ENCODE measurements around the gene EMC1. TPM values are rescaled to one million over a fixed set of nuclear protein-coding genes. Genes with fewer than 3 reads are reported as not detected.
"Not testable (repeated sequence)": the region's sequence is repeated elsewhere in the genome, so short reads cannot be mapped to it uniquely, and the experiment has no call there.

Gene EMC1
- total RNA-seq = 10 to 100 TPM; 40.2 to 43.2 TPM

DNA sequence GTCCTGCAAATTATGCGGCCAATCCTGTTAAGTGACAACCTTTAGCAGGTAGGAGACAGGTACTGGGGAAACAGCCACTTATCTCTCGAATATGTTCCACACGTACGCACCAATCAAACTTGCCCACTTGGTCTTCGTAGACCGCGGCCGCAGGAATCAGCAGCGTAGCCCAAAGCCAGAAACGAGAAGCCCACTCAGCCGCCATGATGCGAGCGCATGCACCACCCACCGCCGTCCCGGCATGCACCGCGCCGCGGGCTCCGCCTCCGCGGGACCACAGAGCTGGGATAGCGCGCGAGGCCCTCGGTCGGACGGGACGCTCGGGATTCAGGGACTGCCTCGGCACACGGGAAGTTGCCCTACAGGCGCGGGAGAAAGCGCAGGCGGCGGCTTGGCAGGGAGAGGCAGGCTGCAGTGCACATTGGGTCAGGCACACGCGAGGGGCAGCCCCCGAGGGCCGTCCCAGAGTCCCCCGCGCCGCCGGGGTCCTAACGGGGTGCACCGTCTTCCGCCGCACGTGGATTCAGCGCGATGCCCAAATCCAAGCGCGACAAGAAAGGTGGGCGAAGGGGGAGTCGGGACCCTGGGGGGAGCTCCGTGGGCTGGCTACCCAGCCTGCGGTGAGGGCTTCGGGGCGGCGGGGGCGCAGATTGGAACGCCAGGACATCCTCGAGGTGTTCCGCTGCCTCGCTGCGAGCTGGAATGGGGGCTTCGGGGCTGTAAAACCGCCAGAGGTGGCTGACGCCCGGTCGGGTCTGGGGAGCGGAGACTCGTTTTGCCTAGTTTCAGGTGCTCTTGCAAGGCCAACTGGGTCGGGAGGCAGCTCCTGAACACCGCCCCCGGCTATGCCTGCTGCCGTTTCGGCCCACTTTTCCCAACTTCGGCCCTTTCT is at the start of gene EMC1, which contains the start of gene MRTO4:
TSS of gene EMC1 (minus strand) at position 220 of the 892 bp plus-strand sequence. CDS start at position 205, 15 bp downstream.
TSS of gene MRTO4 (plus strand) at position 501 of the 892 bp plus-strand sequence. CDS start at position 532, 31 bp downstream.
- H3K27me3 Mint-ChIP-seq (ENCODE audit: low read depth) = no peaks in the 10 kb centered on the region

DNA sequence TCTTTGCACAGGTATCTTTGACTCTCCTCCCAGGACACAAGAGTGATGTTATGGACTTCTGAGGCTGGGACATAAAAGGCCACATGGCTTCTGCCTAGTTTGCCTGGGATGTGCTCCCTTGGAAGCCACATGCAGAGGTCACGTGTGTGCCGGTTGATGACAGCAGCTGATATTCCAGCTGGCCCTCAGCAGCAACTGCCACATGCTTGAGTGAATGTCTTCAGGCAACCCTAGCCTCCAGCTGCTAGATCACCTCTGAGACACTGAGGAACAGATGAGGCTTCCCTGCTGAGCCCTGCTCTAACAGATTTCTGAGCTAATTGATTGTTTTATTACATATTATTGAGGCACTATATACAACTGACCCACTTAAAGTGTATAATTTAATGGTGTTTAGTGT is 48.9 kb upstream of the EMC1 start:
- CTCF ChIA-PET = interaction anchor here (0.5 to 0.6 kb wide), 2 partner anchors 13 to 56 kb away, joined by 3 read pairs; no protein-coding TSS in a partner anchor

More for the DNA sequence above, at the start of gene EMC1, which contains the start of gene MRTO4:
- intact Hi-C loops (cut with micrococcal nuclease) = loop anchor here (1.0 to 5.0 kb wide), 5 partner anchors 41 to 401 kb away; partner anchors contain the start of genes CAPZB and UBR4
- Mint-ChIP-seq H3K36me3 (ENCODE audit: low read depth) (peaks cover 5% of the 10 kb centered on the region), H3K4me3 (peak within 1 kb of the TSS; percentile 85), H3K9me3 (no peaks in the 10 kb centered on the region), H3K4me1 (ENCODE audit: low read depth) (peaks cover 47% of the 10 kb centered on the region), H3K27ac (peak within 1 kb of the TSS; percentile 90)
- DNase-seq = peak; percentile 90
- CTCF ChIA-PET = interaction anchor here (0.7 to 1.6 kb wide), 7 partner anchors 11 to 453 kb away, joined by 3 to 6 read pairs (median 3); no protein-coding TSS in a partner anchor

DNA sequence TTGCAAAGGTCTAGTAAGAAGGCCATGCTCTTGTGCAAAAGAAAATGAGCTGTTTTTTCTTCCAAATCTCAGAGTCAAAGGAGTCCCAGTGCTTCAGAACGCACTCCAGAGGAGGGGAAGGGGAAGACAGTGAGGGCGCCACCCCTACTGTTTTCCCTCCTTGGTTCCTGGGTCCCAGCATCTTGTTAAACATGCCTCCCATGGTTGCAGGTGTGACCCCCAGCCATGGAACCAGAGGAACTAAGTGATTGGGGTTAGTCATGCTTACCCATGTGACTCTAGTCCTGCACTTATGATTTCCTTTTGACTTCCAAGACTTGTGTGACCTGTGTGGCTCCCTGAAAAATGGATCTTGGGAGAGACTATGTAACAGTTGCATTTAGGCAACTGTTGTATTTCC is 43.3 kb upstream of the EMC1 start:
- peaks cover 23% of the 10 kb centered on the region for H3K9me3 Mint-ChIP-seq
- H3K27ac Mint-ChIP-seq = no peak overlapping the region
- H3K4me3 Mint-ChIP-seq = no peak overlapping the region
- CTCF ChIA-PET = no interaction called here
- peaks cover 18% of the 10 kb centered on the region for H3K36me3 Mint-ChIP-seq (ENCODE audit: low read depth)
- intact Hi-C loops (cut with micrococcal nuclease) = no loop called here
- peaks cover 3% of the 10 kb centered on the region for H3K27me3 Mint-ChIP-seq (ENCODE audit: low read depth)
- no peaks in the 10 kb centered on the region for H3K4me1 Mint-ChIP-seq (ENCODE audit: low read depth)
- DNase-seq = no peak

More for the DNA sequence above, 48.9 kb upstream of the EMC1 start:
- intact Hi-C loops (cut with micrococcal nuclease) = no loop called here
- H3K27ac Mint-ChIP-seq = no peak overlapping the region
- peaks cover 12% of the 10 kb centered on the region for H3K9me3 Mint-ChIP-seq
- no peaks in the 10 kb centered on the region for H3K4me1 Mint-ChIP-seq (ENCODE audit: low read depth)
- no peak for DNase-seq
- no peak overlapping the region for H3K4me3 Mint-ChIP-seq
- H3K36me3 Mint-ChIP-seq (ENCODE audit: low read depth) = peaks cover 19% of the 10 kb centered on the region
- H3K27me3 Mint-ChIP-seq (ENCODE audit: low read depth) = no peaks in the 10 kb centered on the region

DNA sequence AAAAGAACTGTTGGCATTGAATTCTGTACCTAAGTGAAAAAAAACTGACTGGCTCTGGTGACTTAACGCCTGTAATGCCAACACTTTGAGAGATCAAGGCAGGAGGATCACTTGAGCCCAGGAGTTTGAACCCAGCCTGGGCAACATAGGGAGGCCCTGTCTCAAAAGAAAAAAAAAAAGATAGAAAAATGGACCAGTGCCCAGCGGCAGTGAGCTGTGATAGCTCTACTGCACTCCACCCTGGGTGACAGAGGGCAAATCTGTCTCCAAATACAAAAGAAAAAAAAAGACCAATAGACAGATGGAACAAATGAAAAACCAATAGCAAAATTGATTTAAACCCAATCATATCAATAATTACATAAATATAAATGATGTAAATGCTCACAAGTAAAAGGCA is 37.9 kb upstream of the EMC1 start:
- CTCF ChIA-PET = no interaction called here
- Mint-ChIP-seq H3K36me3 (ENCODE audit: low read depth) (peaks cover 7% of the 10 kb centered on the region), H3K9me3 (peaks cover 2% of the 10 kb centered on the region), H3K4me3 (peak overlapping the region; percentile 50), H3K4me1 (ENCODE audit: low read depth) (peaks cover 6% of the 10 kb centered on the region), H3K27ac (no peak overlapping the region), H3K27me3 (ENCODE audit: low read depth) (peaks cover 11% of the 10 kb centered on the region)
- no peak for DNase-seq
- intact Hi-C loops (cut with micrococcal nuclease) = no loop called here

DNA sequence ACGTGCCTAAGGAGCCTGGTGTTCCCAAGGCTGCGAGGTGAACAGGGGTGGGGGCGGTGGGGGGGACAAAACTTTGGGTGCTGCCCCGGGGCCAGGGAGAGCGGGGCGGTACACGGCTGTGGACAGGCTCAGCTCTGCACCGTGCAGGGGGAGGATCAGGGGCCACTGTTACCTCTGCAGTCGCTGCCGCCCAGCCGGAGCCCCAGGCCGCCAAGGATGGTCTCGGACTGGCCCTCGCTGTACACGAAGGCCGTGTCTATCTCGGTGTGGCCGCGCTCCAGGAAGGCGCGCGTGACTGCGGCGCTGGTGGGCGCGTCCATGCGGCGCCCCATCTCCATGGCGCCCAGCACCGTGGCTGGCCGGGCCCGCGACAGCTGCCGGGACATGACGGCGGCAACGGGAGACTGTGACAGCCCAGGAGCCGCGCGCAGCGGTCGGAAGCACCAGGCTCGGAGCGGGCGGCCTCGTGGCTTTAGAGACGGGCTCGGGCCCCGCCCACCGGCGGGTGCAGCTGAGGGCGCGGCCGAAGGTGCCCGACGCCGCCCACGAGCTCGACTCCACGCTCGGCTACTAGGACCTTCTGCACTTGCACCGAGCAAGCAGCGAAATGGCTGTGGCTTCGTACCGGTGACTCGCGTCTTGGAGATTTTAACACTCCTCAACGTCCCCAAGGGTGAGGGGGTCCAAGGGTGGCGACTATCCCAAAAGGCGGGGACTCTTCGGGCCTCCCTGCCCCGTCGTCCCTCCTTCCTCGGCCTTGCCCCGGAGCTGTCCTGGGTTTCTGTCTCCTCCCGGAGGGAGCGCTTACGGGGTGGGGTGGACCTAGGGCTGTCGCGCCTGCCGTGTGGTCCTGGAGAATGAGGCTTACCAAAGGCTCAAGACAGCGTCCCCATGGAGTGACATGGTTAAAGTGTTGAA is 37.3 kb upstream of the EMC1 start, which contains the start of gene AKR7A3:
TSS of gene AKR7A3 (minus strand) at position 447 of the 918 bp plus-strand sequence. CDS start at position 386, 61 bp downstream.
- CTCF ChIA-PET = interaction anchor here (0.6 kb wide), 1 partner anchor 11 kb away, joined by 3 read pairs; no protein-coding TSS in a partner anchor
- H3K27me3 Mint-ChIP-seq (ENCODE audit: low read depth) = peaks cover 11% of the 10 kb centered on the region
- H3K27ac Mint-ChIP-seq; intact Hi-C loops (cut with micrococcal nuclease); H3K4me1 Mint-ChIP-seq (ENCODE audit: low read depth); H3K9me3 Mint-ChIP-seq; H3K36me3 Mint-ChIP-seq (ENCODE audit: low read depth): not testable (repeated sequence)
- peak within 1 kb of the TSS; percentile 55 for H3K4me3 Mint-ChIP-seq
- peak; percentile 58 for DNase-seq

DNA sequence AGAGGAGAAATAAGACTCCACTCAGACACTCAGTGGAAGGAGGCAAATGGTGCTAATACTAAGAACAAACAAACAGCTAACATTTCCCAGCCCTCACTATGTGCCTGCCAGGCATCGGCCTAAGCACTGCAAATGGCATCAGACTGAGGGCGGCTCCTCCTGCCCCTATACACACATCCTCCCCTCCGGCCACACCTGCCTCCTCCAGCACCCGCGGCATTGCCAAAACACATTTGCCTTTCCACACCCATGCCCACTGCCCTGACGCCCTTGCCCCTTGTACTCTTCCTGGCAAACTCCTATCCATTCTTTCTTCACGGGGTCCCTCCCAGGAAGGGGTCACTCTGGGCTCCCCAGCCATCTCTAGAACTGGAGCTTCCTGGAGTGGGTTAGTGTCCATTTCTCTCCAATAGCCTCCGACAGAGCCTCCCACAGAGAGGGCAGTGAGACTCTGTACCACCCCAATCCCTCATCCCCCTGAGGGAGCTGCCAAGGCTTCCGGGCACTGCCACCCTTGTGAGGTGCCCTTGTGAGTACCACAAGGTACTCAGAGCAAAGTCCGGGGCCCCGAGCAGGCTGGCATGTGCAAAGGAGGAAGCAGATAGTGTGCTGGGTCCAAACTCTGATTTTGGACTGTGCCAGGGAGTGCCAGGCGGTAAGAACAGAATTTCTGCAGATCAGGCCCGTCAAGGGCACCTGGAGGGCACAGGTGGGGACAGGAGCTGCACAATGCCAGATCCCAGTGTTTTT is 36.3 kb upstream of the EMC1 start:
- Mint-ChIP-seq H3K36me3 (ENCODE audit: low read depth) (peaks cover 1% of the 10 kb centered on the region), H3K9me3 (no peaks in the 10 kb centered on the region), H3K27me3 (ENCODE audit: low read depth) (peaks cover 11% of the 10 kb centered on the region), H3K4me3 (peak overlapping the region; percentile 55), H3K27ac (no peak overlapping the region), H3K4me1 (ENCODE audit: low read depth) (peaks cover 6% of the 10 kb centered on the region)
- intact Hi-C loops (cut with micrococcal nuclease) = no loop called here
- no peak for DNase-seq
- CTCF ChIA-PET = interaction anchor here (0.7 kb wide), 1 partner anchor 12 kb away, joined by 3 read pairs; no protein-coding TSS in a partner anchor

DNA sequence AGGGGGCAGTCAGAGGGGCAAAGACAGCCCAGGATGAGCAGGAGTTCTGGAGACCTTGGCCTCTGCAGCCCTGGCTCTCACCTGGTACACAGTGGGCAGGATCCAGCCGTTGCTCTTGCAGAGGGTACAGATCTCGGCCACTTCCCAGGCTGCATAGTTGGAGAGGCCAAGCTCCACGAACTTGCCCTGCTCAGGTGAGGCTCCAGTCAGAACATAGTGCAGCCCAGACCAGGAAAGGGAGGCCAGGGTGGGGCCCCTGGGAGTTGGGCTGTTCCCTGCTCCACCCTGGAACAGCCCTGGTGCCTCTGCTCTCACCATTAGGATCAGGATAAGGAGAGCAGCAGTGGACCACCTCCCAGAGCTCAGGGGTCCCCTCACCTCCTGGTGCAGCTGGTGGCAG is 34.5 kb upstream of the EMC1 start:
- CTCF ChIA-PET; H3K36me3 Mint-ChIP-seq (ENCODE audit: low read depth); intact Hi-C loops (cut with micrococcal nuclease); H3K4me3 Mint-ChIP-seq; H3K9me3 Mint-ChIP-seq; DNase-seq; H3K4me1 Mint-ChIP-seq (ENCODE audit: low read depth); H3K27ac Mint-ChIP-seq: not testable (repeated sequence)
- peaks cover 11% of the 10 kb centered on the region for H3K27me3 Mint-ChIP-seq (ENCODE audit: low read depth)

DNA sequence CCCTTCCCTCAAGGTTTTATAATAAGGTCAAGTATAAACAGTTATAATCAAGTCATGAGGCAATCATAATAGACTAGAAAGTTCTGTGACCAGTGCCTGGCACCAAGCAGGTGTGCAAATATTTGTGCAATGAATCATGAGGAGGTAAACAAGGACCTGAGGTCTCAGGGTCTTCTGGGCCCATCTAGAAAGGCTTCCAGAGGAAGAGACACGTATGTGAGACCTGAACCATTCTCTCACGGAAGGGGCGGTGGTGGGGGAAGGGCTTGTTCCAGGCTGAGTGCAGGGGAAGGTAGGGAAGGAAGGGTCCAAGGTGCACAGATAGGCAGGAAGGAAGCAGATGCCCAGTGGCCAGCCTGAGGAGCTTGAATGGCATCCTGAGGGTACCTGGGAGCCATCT is 34.0 kb upstream of the EMC1 start:
- H3K27ac Mint-ChIP-seq; H3K9me3 Mint-ChIP-seq; DNase-seq; intact Hi-C loops (cut with micrococcal nuclease); H3K4me3 Mint-ChIP-seq; H3K36me3 Mint-ChIP-seq (ENCODE audit: low read depth); CTCF ChIA-PET; H3K4me1 Mint-ChIP-seq (ENCODE audit: low read depth): not testable (repeated sequence)
- H3K27me3 Mint-ChIP-seq (ENCODE audit: low read depth) = peaks cover 11% of the 10 kb centered on the region

DNA sequence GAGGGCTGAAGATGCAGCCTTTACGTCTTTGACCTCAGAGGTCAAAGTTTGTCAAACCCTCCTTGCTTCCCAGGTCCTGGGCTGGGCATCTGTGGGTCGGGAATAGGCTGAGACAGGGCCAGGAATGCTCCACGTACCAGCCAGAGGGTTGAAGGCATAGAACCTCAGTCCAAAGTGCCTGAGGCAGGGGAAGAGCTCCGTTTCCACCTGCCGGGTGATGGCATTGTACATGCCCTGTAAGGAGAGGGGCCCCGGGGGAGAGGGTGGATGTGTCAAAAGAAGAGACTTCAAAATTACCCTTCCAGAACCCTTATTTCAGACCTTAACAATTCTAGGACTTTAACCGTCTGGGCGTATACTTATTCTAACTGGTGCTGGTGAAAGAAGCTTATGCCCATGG is 33.6 kb upstream of the EMC1 start:
- H3K36me3 Mint-ChIP-seq (ENCODE audit: low read depth) = no peaks in the 10 kb centered on the region
- no peak overlapping the region for H3K4me3 Mint-ChIP-seq
- no peaks in the 10 kb centered on the region for H3K9me3 Mint-ChIP-seq
- H3K4me1 Mint-ChIP-seq (ENCODE audit: low read depth) = peaks cover 6% of the 10 kb centered on the region
- DNase-seq = no peak
- H3K27ac Mint-ChIP-seq = no peak overlapping the region
- H3K27me3 Mint-ChIP-seq (ENCODE audit: low read depth) = peaks cover 10% of the 10 kb centered on the region
- CTCF ChIA-PET = no interaction called here
- intact Hi-C loops (cut with micrococcal nuclease) = no loop called here

DNA sequence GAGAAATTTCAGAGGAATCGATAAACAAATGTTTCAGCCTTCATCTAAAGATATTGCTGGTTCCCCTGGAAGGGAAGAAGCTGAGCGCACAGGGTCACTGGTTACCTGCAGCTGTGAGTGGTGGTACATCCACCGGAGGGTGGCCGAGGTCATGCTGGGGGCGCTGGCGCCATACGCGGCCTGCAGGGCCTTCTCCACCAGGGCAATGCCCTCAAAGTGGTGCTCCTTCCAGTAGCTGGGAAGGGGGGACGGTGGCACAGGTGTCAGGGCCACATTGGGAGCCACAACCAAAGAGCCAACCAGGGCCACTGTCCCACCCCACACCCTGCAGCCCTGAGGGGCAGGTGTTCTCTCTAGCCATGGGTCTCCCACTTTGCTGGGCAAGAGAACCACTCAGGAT is 32.6 kb upstream of the EMC1 start:
- no peaks in the 10 kb centered on the region for H3K9me3 Mint-ChIP-seq
- H3K36me3 Mint-ChIP-seq (ENCODE audit: low read depth) = no peaks in the 10 kb centered on the region
- CTCF ChIA-PET = no interaction called here
- no peak overlapping the region for H3K27ac Mint-ChIP-seq
- peaks cover 4% of the 10 kb centered on the region for H3K4me1 Mint-ChIP-seq (ENCODE audit: low read depth)
- no peak for DNase-seq
- peaks cover 2% of the 10 kb centered on the region for H3K27me3 Mint-ChIP-seq (ENCODE audit: low read depth)
- intact Hi-C loops (cut with micrococcal nuclease) = no loop called here
- no peak overlapping the region for H3K4me3 Mint-ChIP-seq

DNA sequence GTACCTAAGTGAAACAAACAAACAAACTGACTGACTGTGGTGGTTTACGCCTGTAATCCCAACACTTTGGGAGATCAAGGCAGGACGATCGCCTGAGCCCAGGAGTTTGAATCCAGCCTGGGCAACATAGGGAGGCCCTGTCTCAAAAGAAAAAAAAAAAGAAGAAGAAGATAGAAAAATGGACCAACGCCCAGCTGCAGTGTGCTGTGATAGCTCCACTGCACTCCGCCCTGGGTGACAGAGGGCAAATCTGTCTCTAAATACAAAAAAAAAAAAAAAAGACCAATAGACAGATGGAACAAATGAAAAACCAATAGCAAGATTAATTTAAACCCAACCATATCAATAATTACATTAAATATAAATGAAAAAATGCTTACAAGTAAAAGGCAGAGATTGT is 23.3 kb upstream of the EMC1 start:
- peaks cover 15% of the 10 kb centered on the region for H3K27me3 Mint-ChIP-seq (ENCODE audit: low read depth)
- DNase-seq = no peak
- no peak overlapping the region for H3K4me3 Mint-ChIP-seq
- no peak overlapping the region for H3K27ac Mint-ChIP-seq
- CTCF ChIA-PET = no interaction called here
- H3K36me3 Mint-ChIP-seq (ENCODE audit: low read depth) = peaks cover 12% of the 10 kb centered on the region
- intact Hi-C loops (cut with micrococcal nuclease) = no loop called here
- H3K9me3 Mint-ChIP-seq = peaks cover 7% of the 10 kb centered on the region
- H3K4me1 Mint-ChIP-seq (ENCODE audit: low read depth) = peaks cover 2% of the 10 kb centered on the region
